HEK293 (cell line): ENCODE data around the gene RPUSD4.
A peak's percentile ranks its signal among the peaks of the same experiment; 100 is the strongest.

Source experiments
- CTCF ChIA-PET: fragments of 350-600 bp; formaldehyde crosslinking; extraction: SDS; loops from one replicate; lab custom pipeline; 2021; ENCODE audit warnings: antibody characterized with exemption; lab: Yijun Ruan, JAX
- POLR2A ChIA-PET: fragments of 300-600 bp; formaldehyde crosslinking; extraction: SDS; loops from one replicate; lab custom pipeline; 2020; ENCODE audit warnings: antibody characterized with exemption, inconsistent platforms; lab: Yijun Ruan, JAX
- H3K27ac ChIP-seq: fragments of 200-500 bp; sonication (Bioruptor generic); 2 replicates; pipeline ENCODE4 v1.5.1; 2014; ENCODE audit warnings: low read depth, low read length, control low read depth, inconsistent platforms; ENCODE audit errors: extremely low read depth
- H3K36me3 ChIP-seq, 2 experiments: fragments of 200-500 bp in 1 of 2; sonication (Bioruptor generic) in 1 of 2; 1 replicate in 1 of 2; 2 replicates in 1 of 2; pipeline ENCODE4 v1.5.1; 2014 to 2017; ENCODE audit warnings: inconsistent platforms in 2 of 2, low read length in 2 of 2; ENCODE audit not compliant: control insufficient read depth in 2 of 2, insufficient read depth in 1 of 2
- H3K4me1 ChIP-seq: fragments of 200-500 bp; sonication (Bioruptor generic); 2 replicates; pipeline ENCODE4 v1.5.1; 2014; ENCODE audit warnings: mild to moderate bottlenecking, low read length, inconsistent platforms; ENCODE audit not compliant: control insufficient read depth, insufficient read depth
- H3K4me3 ChIP-seq: 2 replicates; pipeline ENCODE4 v1.5.1; 2011; ENCODE audit warnings: low read depth, mild to moderate bottlenecking, control low read depth, low read length, moderate library complexity
- H3K9me3 ChIP-seq: fragments of 200-500 bp; sonication (Bioruptor generic); 2 replicates; pipeline ENCODE4 v1.5.1; 2014; ENCODE audit warnings: low read depth, low read length, inconsistent platforms; ENCODE audit not compliant: control insufficient read depth, insufficient read depth
- EGR2 ChIP-seq: fragments of 450-650 bp; formaldehyde crosslinking; IDR thresholded peaks from 2 replicates; pipeline ENCODE4 v1.5.1; 2016; ENCODE audit warnings: low read depth, missing biosample characterization, missing genetic modification characterization
- OSR2 ChIP-seq: fragments of 450-650 bp; formaldehyde crosslinking; IDR thresholded peaks from 2 replicates; pipeline ENCODE4 v1.5.1; 2016; ENCODE audit warnings: missing biosample characterization, missing genetic modification characterization
- TCF7L2 ChIP-seq: IDR thresholded peaks from 2 replicates; pipeline ENCODE4 v1.6.1; 2011; ENCODE audit warnings: low read depth, mild to moderate bottlenecking, inconsistent platforms, low read length, moderate library complexity, borderline replicate concordance
- ZBTB17 ChIP-seq: fragments of 450-650 bp; formaldehyde crosslinking; IDR thresholded peaks from 2 replicates; pipeline ENCODE4 v1.5.1; 2016; ENCODE audit warnings: missing biosample characterization, missing genetic modification characterization
- ZBTB21 ChIP-seq: fragments of 450-650 bp; formaldehyde crosslinking; IDR thresholded peaks from 2 replicates; pipeline ENCODE4 v1.5.1; 2017; ENCODE audit warnings: missing biosample characterization, missing genetic modification characterization
- ZNF112 ChIP-seq: fragments of 450-650 bp; formaldehyde crosslinking; IDR thresholded peaks from 2 replicates; pipeline ENCODE4 v1.5.0; 2017; ENCODE audit warnings: missing biosample characterization, missing genetic modification characterization
- ZNF114 ChIP-seq: fragments of 450-650 bp; formaldehyde crosslinking; IDR thresholded peaks from 2 replicates; pipeline ENCODE4 v1.5.0; 2017; ENCODE audit warnings: missing biosample characterization, missing genetic modification characterization
- ZNF223 ChIP-seq: fragments of 450-650 bp; formaldehyde crosslinking; IDR thresholded peaks from 2 replicates; pipeline ENCODE4 v1.5.1; 2016; ENCODE audit warnings: missing biosample characterization, missing genetic modification characterization
- ZNF23 ChIP-seq: fragments of 450-650 bp; formaldehyde crosslinking; IDR thresholded peaks from 2 replicates; pipeline ENCODE4 v1.5.1; 2016; ENCODE audit warnings: missing biosample characterization, missing genetic modification characterization, borderline replicate concordance
- ZNF266 ChIP-seq: fragments of 450-650 bp; formaldehyde crosslinking; IDR thresholded peaks from 2 replicates; pipeline ENCODE4 v1.5.1; 2016; ENCODE audit warnings: missing biosample characterization, missing genetic modification characterization, low read depth
- ZNF549 ChIP-seq: fragments of 450-650 bp; IDR thresholded peaks from 2 replicates; pipeline ENCODE4 v1.5.1; 2018; ENCODE audit warnings: missing biosample characterization, missing genetic modification characterization, mild to moderate bottlenecking, inconsistent platforms, moderate library complexity
- ZNF585B ChIP-seq: fragments of 450-650 bp; formaldehyde crosslinking; IDR thresholded peaks from 2 replicates; pipeline ENCODE4 v1.5.1; 2016; ENCODE audit warnings: missing biosample characterization, missing genetic modification characterization
- ZSCAN16 ChIP-seq: fragments of 450-650 bp; formaldehyde crosslinking; IDR thresholded peaks from 2 replicates; pipeline ENCODE4 v1.5.1; 2016; ENCODE audit warnings: missing biosample characterization, missing genetic modification characterization
- TF ChIP-seq, protein P1 (sequence below): fragments of 450-650 bp; formaldehyde crosslinking; IDR thresholded peaks from 2 replicates; pipeline ENCODE4 v1.5.1; 2016; ENCODE audit warnings: missing biosample characterization, missing genetic modification characterization
- TF ChIP-seq, protein P2 (sequence below): sonication (generic); formaldehyde crosslinking; IDR thresholded peaks from 2 replicates; pipeline ENCODE4 v1.8.1; 2022; ENCODE audit warnings: mild to moderate bottlenecking, moderate library complexity, missing genetic modification reagents
- TF ChIP-seq, protein P3 (sequence below): fragments of 450-650 bp; formaldehyde crosslinking; IDR thresholded peaks from 2 replicates; pipeline ENCODE4 v1.5.1; 2016; ENCODE audit warnings: missing biosample characterization, missing genetic modification characterization, borderline replicate concordance
- TF ChIP-seq, protein P4 (sequence below): fragments of 450-650 bp; formaldehyde crosslinking; IDR thresholded peaks from 2 replicates; pipeline ENCODE4 v1.5.1; 2016; ENCODE audit warnings: missing biosample characterization, missing genetic modification characterization
- TF ChIP-seq, protein P5 (sequence below): fragments of 450-650 bp; formaldehyde crosslinking; IDR thresholded peaks from 2 replicates; pipeline ENCODE4 v1.5.1; 2016; ENCODE audit warnings: missing biosample characterization, missing genetic modification characterization

Gene RPUSD4

DNA sequence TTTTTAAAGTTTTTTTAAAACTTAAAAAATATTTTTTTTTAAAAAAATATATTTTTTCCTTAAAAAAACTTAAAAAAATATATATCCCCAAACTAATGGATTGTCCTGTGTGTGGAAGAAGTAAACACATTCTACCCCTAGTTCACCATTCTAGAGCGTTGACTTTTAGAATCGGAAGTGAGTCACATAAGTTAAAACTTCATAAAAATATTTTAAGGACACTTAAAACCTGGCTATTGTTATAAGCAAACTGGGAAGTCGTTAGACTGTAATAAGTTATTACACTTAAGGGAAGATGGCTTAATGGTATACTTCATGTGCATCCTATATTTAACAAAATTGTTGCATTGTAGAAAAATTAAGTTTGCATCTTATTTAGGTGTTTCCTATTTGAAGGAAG, 21.2 kb upstream of the RPUSD4 start:
- ChIA-PET POLR2A (no interaction called here), CTCF (no interaction called here)

DNA sequence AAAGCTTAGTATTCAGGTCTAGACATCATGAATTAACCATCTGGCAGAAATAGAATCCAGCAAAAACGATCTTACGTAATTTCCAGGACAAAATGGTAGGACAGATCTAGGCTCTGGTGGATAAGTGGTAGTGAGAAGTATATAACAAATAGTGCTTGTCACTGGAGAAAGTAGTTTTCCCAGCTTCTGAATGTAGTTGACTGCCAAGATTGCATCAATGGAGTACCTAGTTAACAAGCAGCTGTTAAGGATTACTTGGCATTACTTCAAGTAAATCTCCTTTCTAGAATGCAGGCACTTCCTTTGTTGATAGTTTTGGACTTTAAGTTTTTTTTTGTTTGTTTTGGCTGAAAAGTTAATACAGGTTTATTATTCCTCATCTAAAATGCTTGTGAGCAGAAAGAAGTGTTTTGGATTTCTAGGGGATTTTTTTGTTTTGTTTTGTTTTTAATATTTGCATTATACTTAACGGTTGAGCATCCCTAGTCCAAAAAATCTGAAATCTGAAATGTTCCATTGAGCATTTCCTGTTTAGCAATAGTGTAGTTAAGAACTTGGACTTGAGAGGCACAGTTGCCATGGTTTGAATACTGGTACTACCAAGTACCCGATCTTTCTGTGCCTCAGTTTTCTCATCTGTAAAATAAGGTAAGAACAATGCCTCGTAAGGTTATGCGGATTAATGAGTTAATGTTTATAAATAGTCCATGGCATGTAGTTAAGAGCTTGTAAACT, 20.4 kb upstream of the RPUSD4 start:
- H3K9me3 ChIP-seq, result no peaks in the 10 kb centered on the region
- ChIA-PET CTCF (interaction anchor here (1.7 kb wide), 1 partner anchor 19 kb away, joined by 3 read pairs; no protein-coding TSS in a partner anchor), POLR2A (no interaction called here)
- no peak overlapping the region for H3K27ac ChIP-seq
- H3K4me3 ChIP-seq, result no peak overlapping the region
- H3K4me1 ChIP-seq, result peaks cover 5% of the 10 kb centered on the region
- peaks cover 0 to 13% of the 10 kb centered on the region in 2 experiments; a peak in 1 of 3 replicates for H3K36me3 ChIP-seq
- TF ChIP-seq ZBTB17 (tag by site-specific recombination), result peak; percentile 46; the same call in 1 of the 2 replicates
- TF ChIP-seq, protein P1, sequence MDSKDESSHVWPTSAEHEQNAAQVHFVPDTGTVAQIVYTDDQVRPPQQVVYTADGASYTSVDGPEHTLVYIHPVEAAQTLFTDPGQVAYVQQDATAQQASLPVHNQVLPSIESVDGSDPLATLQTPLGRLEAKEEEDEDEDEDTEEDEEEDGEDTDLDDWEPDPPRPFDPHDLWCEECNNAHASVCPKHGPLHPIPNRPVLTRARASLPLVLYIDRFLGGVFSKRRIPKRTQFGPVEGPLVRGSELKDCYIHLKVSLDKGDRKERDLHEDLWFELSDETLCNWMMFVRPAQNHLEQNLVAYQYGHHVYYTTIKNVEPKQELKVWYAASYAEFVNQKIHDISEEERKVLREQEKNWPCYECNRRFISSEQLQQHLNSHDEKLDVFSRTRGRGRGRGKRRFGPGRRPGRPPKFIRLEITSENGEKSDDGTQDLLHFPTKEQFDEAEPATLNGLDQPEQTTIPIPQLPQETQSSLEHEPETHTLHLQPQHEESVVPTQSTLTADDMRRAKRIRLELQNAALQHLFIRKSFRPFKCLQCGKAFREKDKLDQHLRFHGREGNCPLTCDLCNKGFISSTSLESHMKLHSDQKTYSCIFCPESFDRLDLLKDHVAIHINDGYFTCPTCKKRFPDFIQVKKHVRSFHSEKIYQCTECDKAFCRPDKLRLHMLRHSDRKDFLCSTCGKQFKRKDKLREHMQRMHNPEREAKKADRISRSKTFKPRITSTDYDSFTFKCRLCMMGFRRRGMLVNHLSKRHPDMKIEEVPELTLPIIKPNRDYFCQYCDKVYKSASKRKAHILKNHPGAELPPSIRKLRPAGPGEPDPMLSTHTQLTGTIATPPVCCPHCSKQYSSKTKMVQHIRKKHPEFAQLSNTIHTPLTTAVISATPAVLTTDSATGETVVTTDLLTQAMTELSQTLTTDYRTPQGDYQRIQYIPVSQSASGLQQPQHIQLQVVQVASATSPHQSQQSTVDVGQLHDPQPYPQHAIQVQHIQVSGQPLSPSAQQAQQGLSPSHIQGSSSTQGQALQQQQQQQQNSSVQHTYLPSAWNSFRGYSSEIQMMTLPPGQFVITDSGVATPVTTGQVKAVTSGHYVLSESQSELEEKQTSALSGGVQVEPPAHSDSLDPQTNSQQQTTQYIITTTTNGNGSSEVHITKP (tag by site-specific recombination), result no peak
- TF ChIP-seq ZNF549 (tag by site-specific recombination), result no peak
- TF ChIP-seq ZNF23, result no peak
- peak; percentile 63 for TF ChIP-seq OSR2
- TF ChIP-seq EGR2, result no peak
- TF ChIP-seq ZNF114 (tag by site-specific recombination), result no peak
- TF ChIP-seq ZNF585B (tag by site-specific recombination), result no peak
- TF ChIP-seq ZSCAN16 (tag by site-specific recombination), result no peak
- TF ChIP-seq, protein P2, sequence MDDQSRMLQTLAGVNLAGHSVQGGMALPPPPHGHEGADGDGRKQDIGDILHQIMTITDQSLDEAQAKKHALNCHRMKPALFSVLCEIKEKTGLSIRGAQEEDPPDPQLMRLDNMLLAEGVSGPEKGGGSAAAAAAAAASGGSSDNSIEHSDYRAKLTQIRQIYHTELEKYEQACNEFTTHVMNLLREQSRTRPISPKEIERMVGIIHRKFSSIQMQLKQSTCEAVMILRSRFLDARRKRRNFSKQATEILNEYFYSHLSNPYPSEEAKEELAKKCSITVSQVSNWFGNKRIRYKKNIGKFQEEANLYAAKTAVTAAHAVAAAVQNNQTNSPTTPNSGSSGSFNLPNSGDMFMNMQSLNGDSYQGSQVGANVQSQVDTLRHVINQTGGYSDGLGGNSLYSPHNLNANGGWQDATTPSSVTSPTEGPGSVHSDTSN (CRISPR knock-in tag), result no peak
- TF ChIP-seq ZNF112, result no peak
- TF ChIP-seq, protein P3, sequence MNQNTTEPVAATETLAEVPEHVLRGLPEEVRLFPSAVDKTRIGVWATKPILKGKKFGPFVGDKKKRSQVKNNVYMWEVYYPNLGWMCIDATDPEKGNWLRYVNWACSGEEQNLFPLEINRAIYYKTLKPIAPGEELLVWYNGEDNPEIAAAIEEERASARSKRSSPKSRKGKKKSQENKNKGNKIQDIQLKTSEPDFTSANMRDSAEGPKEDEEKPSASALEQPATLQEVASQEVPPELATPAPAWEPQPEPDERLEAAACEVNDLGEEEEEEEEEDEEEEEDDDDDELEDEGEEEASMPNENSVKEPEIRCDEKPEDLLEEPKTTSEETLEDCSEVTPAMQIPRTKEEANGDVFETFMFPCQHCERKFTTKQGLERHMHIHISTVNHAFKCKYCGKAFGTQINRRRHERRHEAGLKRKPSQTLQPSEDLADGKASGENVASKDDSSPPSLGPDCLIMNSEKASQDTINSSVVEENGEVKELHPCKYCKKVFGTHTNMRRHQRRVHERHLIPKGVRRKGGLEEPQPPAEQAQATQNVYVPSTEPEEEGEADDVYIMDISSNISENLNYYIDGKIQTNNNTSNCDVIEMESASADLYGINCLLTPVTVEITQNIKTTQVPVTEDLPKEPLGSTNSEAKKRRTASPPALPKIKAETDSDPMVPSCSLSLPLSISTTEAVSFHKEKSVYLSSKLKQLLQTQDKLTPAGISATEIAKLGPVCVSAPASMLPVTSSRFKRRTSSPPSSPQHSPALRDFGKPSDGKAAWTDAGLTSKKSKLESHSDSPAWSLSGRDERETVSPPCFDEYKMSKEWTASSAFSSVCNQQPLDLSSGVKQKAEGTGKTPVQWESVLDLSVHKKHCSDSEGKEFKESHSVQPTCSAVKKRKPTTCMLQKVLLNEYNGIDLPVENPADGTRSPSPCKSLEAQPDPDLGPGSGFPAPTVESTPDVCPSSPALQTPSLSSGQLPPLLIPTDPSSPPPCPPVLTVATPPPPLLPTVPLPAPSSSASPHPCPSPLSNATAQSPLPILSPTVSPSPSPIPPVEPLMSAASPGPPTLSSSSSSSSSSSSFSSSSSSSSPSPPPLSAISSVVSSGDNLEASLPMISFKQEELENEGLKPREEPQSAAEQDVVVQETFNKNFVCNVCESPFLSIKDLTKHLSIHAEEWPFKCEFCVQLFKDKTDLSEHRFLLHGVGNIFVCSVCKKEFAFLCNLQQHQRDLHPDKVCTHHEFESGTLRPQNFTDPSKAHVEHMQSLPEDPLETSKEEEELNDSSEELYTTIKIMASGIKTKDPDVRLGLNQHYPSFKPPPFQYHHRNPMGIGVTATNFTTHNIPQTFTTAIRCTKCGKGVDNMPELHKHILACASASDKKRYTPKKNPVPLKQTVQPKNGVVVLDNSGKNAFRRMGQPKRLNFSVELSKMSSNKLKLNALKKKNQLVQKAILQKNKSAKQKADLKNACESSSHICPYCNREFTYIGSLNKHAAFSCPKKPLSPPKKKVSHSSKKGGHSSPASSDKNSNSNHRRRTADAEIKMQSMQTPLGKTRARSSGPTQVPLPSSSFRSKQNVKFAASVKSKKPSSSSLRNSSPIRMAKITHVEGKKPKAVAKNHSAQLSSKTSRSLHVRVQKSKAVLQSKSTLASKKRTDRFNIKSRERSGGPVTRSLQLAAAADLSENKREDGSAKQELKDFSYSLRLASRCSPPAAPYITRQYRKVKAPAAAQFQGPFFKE (tag by site-specific recombination), result no peak
- no peak for TF ChIP-seq TCF7L2
- TF ChIP-seq ZNF223 (tag by site-specific recombination), result no peak
- TF ChIP-seq ZBTB21 (tag by site-specific recombination), result no peak
- no peak for TF ChIP-seq ZNF266 (tag by site-specific recombination)

More for the DNA sequence above, 21.2 kb upstream of the RPUSD4 start:
- H3K27ac ChIP-seq, result no peak overlapping the region
- peaks cover 5% of the 10 kb centered on the region for H3K4me1 ChIP-seq
- TF ChIP-seq, protein P4, sequence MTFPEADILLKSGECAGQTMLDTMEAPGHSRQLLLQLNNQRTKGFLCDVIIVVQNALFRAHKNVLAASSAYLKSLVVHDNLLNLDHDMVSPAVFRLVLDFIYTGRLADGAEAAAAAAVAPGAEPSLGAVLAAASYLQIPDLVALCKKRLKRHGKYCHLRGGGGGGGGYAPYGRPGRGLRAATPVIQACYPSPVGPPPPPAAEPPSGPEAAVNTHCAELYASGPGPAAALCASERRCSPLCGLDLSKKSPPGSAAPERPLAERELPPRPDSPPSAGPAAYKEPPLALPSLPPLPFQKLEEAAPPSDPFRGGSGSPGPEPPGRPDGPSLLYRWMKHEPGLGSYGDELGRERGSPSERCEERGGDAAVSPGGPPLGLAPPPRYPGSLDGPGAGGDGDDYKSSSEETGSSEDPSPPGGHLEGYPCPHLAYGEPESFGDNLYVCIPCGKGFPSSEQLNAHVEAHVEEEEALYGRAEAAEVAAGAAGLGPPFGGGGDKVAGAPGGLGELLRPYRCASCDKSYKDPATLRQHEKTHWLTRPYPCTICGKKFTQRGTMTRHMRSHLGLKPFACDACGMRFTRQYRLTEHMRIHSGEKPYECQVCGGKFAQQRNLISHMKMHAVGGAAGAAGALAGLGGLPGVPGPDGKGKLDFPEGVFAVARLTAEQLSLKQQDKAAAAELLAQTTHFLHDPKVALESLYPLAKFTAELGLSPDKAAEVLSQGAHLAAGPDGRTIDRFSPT (tag by site-specific recombination), result no peak
- TF ChIP-seq, protein P5, sequence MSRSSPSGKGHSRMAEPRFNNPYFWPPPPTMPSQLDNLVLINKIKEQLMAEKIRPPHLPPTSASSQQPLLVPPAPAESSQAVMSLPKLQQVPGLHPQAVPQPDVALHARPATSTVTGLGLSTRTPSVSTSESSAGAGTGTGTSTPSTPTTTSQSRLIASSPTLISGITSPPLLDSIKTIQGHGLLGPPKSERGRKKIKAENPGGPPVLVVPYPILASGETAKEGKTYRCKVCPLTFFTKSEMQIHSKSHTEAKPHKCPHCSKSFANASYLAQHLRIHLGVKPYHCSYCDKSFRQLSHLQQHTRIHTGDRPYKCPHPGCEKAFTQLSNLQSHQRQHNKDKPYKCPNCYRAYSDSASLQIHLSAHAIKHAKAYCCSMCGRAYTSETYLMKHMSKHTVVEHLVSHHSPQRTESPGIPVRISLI (tag by site-specific recombination), result peak; percentile 51; the same call in 1 of the 2 replicates
- TF ChIP-seq, all 188 proteins: peak for 1
- Histone ChIP-seq H3K36me3 (peaks cover 0 to 13% of the 10 kb centered on the region in 2 experiments; a peak in 1 of 3 replicates), H3K4me3 (no peak overlapping the region), H3K9me3 (no peaks in the 10 kb centered on the region)
